Right atrium auricular region (tissue), 2 donors: ENCODE data around the gene FURIN. TPM values are rescaled to one million over a fixed set of nuclear protein-coding genes. Genes with fewer than 3 reads are reported as not detected.
A peak's percentile ranks its signal among the peaks of the same experiment; 100 is the strongest.
"Not testable (repeated sequence)": the region's sequence is repeated elsewhere in the genome, so short reads cannot be mapped to it uniquely, and the experiment has no call there.

ENCODE experiments used
- DNase-seq: peaks from one replicate; pipeline ENCODE4 v3.0.0-alpha.2; 2019; ENCODE audit warnings: low spot score
- H3K27ac ChIP-seq, 2 donors: fragments of 200-600 bp; sonication (generic); 1 replicate in 1 of 2; 2 replicates in 1 of 2; pipeline ENCODE4 v1.5.1; 2016 to 2019
- H3K27me3 ChIP-seq, 2 donors: fragments of 200-600 bp; sonication (generic); one replicate each; pipeline versions ENCODE4 v1.5.1 to v1.6.0; 2017 to 2019
- H3K36me3 ChIP-seq: fragments of 200-600 bp; sonication (generic); one replicate; pipeline ENCODE4 v1.5.1; 2016
- H3K4me1 ChIP-seq, 2 donors: fragments of 200-600 bp; sonication (generic); one replicate each; pipeline versions ENCODE4 v1.5.1 to v1.6.0; 2017 to 2019
- H3K4me3 ChIP-seq, 2 donors: fragments of 200-600 bp; sonication (generic); 1 replicate in 1 of 2; 2 replicates in 1 of 2; pipeline ENCODE4 v1.5.1; 2017 to 2019; ENCODE audit warnings: mild to moderate bottlenecking in 1 of 2, moderate library complexity in 1 of 2
- H3K9me3 ChIP-seq, 2 donors: fragments of 200-600 bp; sonication (generic); one replicate each; pipeline ENCODE4 v1.5.1; 2019
- total RNA-seq, 2 donors: library from RNA; depleted of rRNA; stranded (reverse); fragments of >200 nt; gene quantifications; one replicate each; pipeline ENCODE4 v1.1.0, GENCODE V29; 2016
- TF ChIP-seq, protein P1 (sequence below), 2 donors: fragments of 200-600 bp; sonication (generic); IDR thresholded peaks; one replicate each; pipeline ENCODE4 v1.5.1; 2019; ENCODE audit warnings: antibody characterized with exemption in 2 of 2

The FURIN gene
- total RNA-seq, 2 donors from 2014 or later, result 57.1 to 82.8 TPM

DNA sequence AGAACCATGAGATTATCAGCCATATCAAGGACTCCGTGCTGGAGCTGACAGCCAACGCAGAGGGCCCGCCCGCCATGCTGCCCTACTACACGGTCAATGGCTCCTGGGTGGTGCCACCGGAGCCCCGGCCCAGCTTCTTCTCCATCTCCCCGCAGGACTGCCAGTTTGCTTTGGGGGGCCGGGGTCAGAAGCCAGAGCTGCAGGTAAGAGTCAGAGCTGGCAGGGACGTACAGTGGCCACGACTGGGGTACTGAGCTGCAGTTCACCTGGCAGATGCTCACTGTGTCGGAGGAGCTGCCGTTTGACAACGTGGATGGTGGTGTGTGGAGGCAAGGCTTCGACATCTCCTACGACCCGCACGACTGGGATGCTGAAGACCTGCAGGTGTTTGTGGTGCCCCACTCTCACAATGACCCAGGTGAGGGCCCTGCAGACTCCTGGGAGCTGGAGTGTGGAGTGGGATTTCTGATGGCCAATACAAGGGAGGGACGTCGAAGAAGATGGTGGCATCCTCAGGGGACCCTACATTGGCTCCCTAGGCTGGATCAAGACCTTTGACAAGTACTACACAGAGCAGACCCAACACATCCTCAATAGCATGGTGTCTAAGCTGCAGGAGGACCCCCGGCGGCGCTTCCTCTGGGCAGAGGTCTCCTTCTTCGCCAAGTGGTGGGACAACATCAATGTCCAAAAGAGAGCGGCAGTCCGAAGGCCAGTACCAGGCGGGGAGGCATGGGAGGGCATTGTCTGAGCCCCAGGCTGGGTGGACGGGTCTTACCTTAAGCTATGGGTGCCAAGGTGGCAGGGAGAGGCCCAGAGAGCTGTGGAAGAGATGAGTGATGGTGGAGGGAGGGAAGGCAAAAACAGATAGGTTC, 37.2 kb downstream of the FURIN start:
- Histone ChIP-seq H3K27me3 (no peaks in the 10 kb centered on the region), H3K27ac (no peak overlapping the region), H3K9me3 (no peaks in the 10 kb centered on the region), H3K4me1 (peaks cover 0 to 50% of the 10 kb centered on the region in 2 donors), H3K4me3 (no peak overlapping the region), H3K36me3 (peaks cover 54% of the 10 kb centered on the region)
- DNase-seq, result no peak
- TF ChIP-seq, protein P1, sequence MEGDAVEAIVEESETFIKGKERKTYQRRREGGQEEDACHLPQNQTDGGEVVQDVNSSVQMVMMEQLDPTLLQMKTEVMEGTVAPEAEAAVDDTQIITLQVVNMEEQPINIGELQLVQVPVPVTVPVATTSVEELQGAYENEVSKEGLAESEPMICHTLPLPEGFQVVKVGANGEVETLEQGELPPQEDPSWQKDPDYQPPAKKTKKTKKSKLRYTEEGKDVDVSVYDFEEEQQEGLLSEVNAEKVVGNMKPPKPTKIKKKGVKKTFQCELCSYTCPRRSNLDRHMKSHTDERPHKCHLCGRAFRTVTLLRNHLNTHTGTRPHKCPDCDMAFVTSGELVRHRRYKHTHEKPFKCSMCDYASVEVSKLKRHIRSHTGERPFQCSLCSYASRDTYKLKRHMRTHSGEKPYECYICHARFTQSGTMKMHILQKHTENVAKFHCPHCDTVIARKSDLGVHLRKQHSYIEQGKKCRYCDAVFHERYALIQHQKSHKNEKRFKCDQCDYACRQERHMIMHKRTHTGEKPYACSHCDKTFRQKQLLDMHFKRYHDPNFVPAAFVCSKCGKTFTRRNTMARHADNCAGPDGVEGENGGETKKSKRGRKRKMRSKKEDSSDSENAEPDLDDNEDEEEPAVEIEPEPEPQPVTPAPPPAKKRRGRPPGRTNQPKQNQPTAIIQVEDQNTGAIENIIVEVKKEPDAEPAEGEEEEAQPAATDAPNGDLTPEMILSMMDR (IDR thresholded peaks at IDR 0.05), result no peak

DNA sequence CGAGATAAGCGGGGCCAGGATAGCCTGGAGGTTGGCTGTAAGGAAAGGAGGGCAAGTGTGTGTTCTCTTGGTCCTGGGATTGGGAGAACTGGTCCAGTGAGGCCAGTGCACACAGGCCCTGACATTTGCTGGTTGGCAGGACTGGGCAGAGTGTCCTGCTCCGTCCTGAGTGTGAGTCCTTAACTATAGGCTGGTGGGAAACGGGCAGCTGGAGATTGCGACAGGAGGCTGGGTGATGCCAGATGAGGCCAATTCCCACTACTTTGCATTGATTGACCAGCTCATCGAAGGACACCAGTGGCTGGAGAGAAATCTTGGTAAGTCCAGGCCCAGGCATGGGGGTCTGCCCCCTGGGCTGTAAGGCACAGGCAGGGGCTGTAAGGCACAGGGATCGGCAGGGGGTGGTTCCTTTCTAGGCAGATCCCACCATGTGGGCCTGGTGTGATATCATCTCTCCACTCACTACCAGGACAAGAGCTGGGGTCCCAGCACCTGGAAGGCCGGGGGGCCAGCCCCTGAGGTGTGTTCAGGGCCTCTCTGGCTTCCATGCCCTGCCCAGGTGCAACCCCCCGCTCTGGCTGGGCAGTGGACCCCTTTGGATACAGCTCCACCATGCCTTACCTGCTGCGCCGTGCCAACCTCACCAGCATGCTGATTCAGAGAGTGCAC, 37.9 kb downstream of the FURIN start:
- TF ChIP-seq, protein P1 (IDR thresholded peaks at IDR 0.05), result no peak
- no peak for DNase-seq
- H3K27ac ChIP-seq, result peak overlapping the region; percentile 70 to 91
- peaks cover 0 to 50% of the 10 kb centered on the region in 2 donors for H3K4me1 ChIP-seq
- H3K36me3 ChIP-seq, result peaks cover 62% of the 10 kb centered on the region
- no peak overlapping the region for H3K4me3 ChIP-seq
- no peaks in the 10 kb centered on the region for H3K9me3 ChIP-seq
- H3K27me3 ChIP-seq, result no peaks in the 10 kb centered on the region

GRCh38 chr15:90907051-90907660, 38.8 kb downstream of the FURIN start:
- Histone ChIP-seq H3K9me3 (no peaks in the 10 kb centered on the region), H3K4me1 (peaks cover 0 to 43% of the 10 kb centered on the region in 2 donors), H3K27me3 (no peaks in the 10 kb centered on the region), H3K4me3 (no peak overlapping the region), H3K36me3 (peaks cover 70% of the 10 kb centered on the region), H3K27ac (peak overlapping the region; percentile 70 to 91)
- no peak for DNase-seq
- TF ChIP-seq, protein P1 (IDR thresholded peaks at IDR 0.05), result no peak

DNA sequence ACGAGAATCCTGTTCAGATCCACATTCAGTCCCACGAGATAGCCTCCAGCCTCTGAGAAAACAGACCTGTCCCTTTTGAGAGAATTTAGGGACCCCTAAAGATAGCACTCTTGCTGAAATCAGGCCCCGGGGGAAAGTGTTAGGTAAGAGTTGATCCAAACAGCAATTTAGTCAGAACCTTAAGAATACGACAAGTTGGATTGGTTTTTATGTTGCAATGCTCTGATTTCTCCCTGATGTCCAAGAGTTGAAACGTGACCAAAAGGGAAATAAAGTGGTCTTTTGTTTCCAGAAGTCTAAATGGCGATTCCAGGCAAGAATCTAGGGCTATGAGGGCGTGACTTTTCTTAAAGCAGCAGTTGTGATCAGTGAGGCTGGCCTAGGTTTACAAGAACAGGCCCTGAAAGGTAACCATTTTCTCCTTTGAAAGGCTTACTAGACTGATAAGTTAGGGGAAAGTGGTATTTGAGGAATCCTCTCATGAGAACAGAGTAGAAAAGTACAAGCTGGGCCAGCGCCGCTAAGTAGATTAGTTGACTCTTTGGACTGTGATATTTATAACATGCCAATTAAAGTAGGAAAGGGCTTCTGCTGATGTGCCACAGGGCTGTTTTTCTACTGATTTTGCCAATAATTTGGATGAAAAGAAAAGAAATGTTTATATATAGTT, 39.6 kb downstream of the FURIN start:
- H3K27ac ChIP-seq, result peak overlapping the region; percentile 70 to 91
- peaks cover 78% of the 10 kb centered on the region for H3K36me3 ChIP-seq
- DNase-seq, result no peak
- H3K4me1 ChIP-seq, result peaks cover 0 to 43% of the 10 kb centered on the region in 2 donors
- no peak overlapping the region for H3K4me3 ChIP-seq
- no peaks in the 10 kb centered on the region for H3K9me3 ChIP-seq
- TF ChIP-seq, protein P1 (IDR thresholded peaks at IDR 0.05), result no peak
- no peaks in the 10 kb centered on the region for H3K27me3 ChIP-seq

DNA sequence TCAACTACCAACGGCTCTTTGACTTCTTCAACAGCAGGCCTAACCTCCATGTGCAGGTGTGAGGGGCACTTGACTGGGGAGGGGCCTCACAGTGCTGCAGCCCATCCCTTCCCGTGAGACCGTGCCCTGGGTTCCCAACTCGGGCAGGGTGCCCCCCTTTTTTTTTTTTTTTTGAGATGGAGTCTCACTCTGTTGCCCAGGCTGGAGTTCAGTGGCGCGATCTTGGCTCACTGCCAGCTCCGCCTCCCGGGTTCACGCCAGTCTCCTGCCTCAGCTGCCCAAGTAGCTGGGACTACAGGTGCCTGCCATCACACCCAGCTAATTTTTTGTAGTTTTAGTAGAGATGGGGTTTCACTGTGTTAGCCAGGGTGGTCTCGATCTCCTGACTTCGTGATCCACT, 41.1 kb downstream of the FURIN start:
- Histone ChIP-seq H3K4me1 (peaks cover 0 to 31% of the 10 kb centered on the region in 2 donors), H3K36me3 (peaks cover 93% of the 10 kb centered on the region), H3K27ac (peak overlapping the region in 1 of 2 donors; percentile 91)
- not testable (repeated sequence) for H3K4me3 ChIP-seq, H3K27me3 ChIP-seq, DNase-seq, H3K9me3 ChIP-seq
